ENCODE measurements around the gene MYO7A.

The MYO7A gene

GRCh38 chr11:77130763-77131513, 2.9 kb downstream of the MYO7A start:
- in situ Hi-C loops (cut with MboI; ENCODE audit: low pct_unique_long_range_greater_than_20kb, low sequenced_read_pairs, unreplicated experiment) = no loop called here
- DNase-seq (ENCODE audit: low spot score) = no peak
- TF ChIP-seq CTCF (IDR thresholded peaks at IDR 0.05; ENCODE audit: extremely low read depth, insufficient read depth, missing control alignments) = no peak

- in situ Hi-C loops (cut with MboI; ENCODE audit: low pct_unique_long_range_greater_than_20kb, low sequenced_read_pairs, unreplicated experiment) = no loop called here
- TF ChIP-seq CTCF (IDR thresholded peaks at IDR 0.05; ENCODE audit: extremely low read depth, insufficient read depth, missing control alignments) = no peak
These were observed 3.5 kb downstream of the MYO7A start for GRCh38 chr11:77131560-77131959.

GRCh38 chr11:77135069-77135468, 7.0 kb downstream of the MYO7A start:
- no peak for DNase-seq (ENCODE audit: low spot score)
- in situ Hi-C loops (cut with MboI; ENCODE audit: low pct_unique_long_range_greater_than_20kb, low sequenced_read_pairs, unreplicated experiment) = no loop called here
- no peak for TF ChIP-seq CTCF (IDR thresholded peaks at IDR 0.05; ENCODE audit: extremely low read depth, insufficient read depth, missing control alignments)

More at GRCh38 chr11:77131560-77131959, 3.5 kb downstream of the MYO7A start:
- no peak for DNase-seq (ENCODE audit: low spot score)

GRCh38 chr11:77136074-77136473, 8.0 kb downstream of the MYO7A start:
- no peak for DNase-seq (ENCODE audit: low spot score)
- in situ Hi-C loops (cut with MboI; ENCODE audit: low pct_unique_long_range_greater_than_20kb, low sequenced_read_pairs, unreplicated experiment) = no loop called here

GRCh38 chr11:77136784-77137420, 8.9 kb downstream of the MYO7A start:
- in situ Hi-C loops (cut with MboI; ENCODE audit: low pct_unique_long_range_greater_than_20kb, low sequenced_read_pairs, unreplicated experiment) = no loop called here
- DNase-seq (ENCODE audit: low spot score) = no peak
- TF ChIP-seq CTCF (IDR thresholded peaks at IDR 0.05; ENCODE audit: extremely low read depth, insufficient read depth, missing control alignments) = no peak

More at GRCh38 chr11:77136074-77136473, 8.0 kb downstream of the MYO7A start:
- TF ChIP-seq CTCF (IDR thresholded peaks at IDR 0.05; ENCODE audit: extremely low read depth, insufficient read depth, missing control alignments) = no peak

GRCh38 chr11:77137421-77137820, 9.4 kb downstream of the MYO7A start:
- in situ Hi-C loops (cut with MboI; ENCODE audit: low pct_unique_long_range_greater_than_20kb, low sequenced_read_pairs, unreplicated experiment) = no loop called here
- no peak for TF ChIP-seq CTCF (IDR thresholded peaks at IDR 0.05; ENCODE audit: extremely low read depth, insufficient read depth, missing control alignments)
- no peak for DNase-seq (ENCODE audit: low spot score)
